Nephron (organoid): ENCODE data around the gene IL11RA.

Experiments
- H3K27ac Mint-ChIP-seq, 3 experiments: 2 replicates each; pipeline ENCODE4 v1.8.0; 2020; ENCODE audit warnings: mixed read lengths in 3 of 3, mild to moderate bottlenecking in 2 of 3, moderate library complexity in 1 of 3
- H3K27me3 Mint-ChIP-seq: 2 replicates; pipeline ENCODE4 v1.8.0; 2021; ENCODE audit warnings: low read depth, mild to moderate bottlenecking, moderate library complexity, mixed read lengths
- H3K36me3 Mint-ChIP-seq: 2 replicates; pipeline ENCODE4 v1.8.0; 2020; ENCODE audit warnings: low read depth, mixed read lengths
- H3K4me1 Mint-ChIP-seq: 2 replicates; pipeline ENCODE4 v1.8.0; 2020; ENCODE audit warnings: mixed read lengths
- H3K4me3 Mint-ChIP-seq, 3 experiments: 2 replicates each; pipeline ENCODE4 v1.8.0; 2020; ENCODE audit warnings: mild to moderate bottlenecking in 3 of 3, mixed read lengths in 3 of 3, moderate library complexity in 2 of 3
- H3K9me3 Mint-ChIP-seq: 2 replicates; pipeline ENCODE4 v1.8.0; 2020; ENCODE audit warnings: mixed read lengths
- TF ChIP-seq, protein P1 (sequence below), 3 experiments: fragments of 200-600 bp; sonication (generic); IDR thresholded peaks; one replicate each; pipeline ENCODE4 v1.5.0; 2021; ENCODE audit warnings: antibody characterized with exemption in 3 of 3; ENCODE audit not compliant: unreplicated experiment in 3 of 3

IL11RA gene

DNA sequence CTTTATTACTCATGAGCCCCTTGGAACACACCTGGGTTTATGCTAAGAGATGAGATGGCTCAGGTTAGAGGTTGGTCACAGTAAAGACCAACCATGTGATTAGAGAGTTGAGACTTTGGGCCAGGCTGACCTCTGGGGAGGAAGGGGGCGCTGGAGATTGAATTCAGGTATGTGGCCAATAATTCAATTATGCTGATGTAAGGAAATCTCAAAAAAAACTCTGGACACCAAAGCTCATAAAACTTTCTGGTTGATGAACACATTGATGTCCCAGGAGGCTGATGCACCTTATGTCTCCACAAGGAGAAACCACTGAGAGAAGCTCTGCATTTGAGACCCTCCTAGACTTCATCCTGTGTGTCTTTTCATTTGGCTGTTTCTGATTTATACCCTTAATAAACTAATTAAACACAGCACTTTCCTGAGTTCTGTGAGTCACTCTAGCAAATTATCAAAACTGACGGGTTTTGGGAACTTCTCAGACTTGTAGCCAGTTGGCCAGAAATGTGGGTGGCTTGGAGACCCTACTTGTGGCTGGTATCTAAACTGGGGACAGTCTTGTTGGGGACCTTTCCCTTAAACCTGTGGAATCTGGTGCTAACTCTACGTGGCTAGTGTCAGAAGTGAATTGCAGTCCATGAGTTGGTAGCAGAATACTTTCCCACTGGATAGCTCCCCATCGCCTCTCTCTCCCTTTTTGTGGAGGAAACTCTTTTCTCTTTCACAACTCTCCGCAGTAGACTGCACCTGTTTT, 18.0 kb downstream of the IL11RA start:
- no peaks in the 10 kb centered on the region for H3K9me3 Mint-ChIP-seq
- TF ChIP-seq, protein P1, sequence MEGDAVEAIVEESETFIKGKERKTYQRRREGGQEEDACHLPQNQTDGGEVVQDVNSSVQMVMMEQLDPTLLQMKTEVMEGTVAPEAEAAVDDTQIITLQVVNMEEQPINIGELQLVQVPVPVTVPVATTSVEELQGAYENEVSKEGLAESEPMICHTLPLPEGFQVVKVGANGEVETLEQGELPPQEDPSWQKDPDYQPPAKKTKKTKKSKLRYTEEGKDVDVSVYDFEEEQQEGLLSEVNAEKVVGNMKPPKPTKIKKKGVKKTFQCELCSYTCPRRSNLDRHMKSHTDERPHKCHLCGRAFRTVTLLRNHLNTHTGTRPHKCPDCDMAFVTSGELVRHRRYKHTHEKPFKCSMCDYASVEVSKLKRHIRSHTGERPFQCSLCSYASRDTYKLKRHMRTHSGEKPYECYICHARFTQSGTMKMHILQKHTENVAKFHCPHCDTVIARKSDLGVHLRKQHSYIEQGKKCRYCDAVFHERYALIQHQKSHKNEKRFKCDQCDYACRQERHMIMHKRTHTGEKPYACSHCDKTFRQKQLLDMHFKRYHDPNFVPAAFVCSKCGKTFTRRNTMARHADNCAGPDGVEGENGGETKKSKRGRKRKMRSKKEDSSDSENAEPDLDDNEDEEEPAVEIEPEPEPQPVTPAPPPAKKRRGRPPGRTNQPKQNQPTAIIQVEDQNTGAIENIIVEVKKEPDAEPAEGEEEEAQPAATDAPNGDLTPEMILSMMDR (IDR thresholded peaks at IDR 0.05; ENCODE audit: unreplicated experiment in 3 of 3) = no peak
- H3K4me1 Mint-ChIP-seq = peaks cover 15% of the 10 kb centered on the region
- H3K36me3 Mint-ChIP-seq = peaks cover 28% of the 10 kb centered on the region
- H3K4me3 Mint-ChIP-seq = no peak overlapping the region
- no peak overlapping the region for H3K27ac Mint-ChIP-seq
- no peaks in the 10 kb centered on the region for H3K27me3 Mint-ChIP-seq

DNA sequence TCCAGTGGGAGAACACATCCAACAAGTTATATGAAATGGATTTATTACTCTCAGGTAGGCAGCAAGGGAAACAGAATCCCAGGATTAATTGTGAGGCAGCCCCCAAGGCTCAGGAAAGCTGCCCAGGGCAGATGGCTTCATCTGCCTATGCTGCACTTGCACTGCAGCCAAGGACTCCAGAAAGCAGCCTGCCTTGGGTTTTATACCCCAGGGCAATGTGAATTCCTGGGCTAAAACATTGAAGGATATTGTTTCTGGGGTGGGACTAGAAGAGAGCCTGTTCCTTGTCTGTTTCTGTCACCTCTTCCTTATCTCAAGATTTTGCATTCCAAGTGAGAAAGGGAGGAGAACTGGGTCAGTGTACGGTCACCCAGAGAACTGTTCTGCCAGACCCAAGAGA, 19.3 kb downstream of the IL11RA start:
- Mint-ChIP-seq H3K36me3 (peaks cover 24% of the 10 kb centered on the region), H3K27ac (no peak overlapping the region), H3K4me3 (no peak overlapping the region), H3K9me3 (no peaks in the 10 kb centered on the region), H3K4me1 (peaks cover 19% of the 10 kb centered on the region), H3K27me3 (no peaks in the 10 kb centered on the region)
- TF ChIP-seq, protein P1 (IDR thresholded peaks at IDR 0.05; ENCODE audit: unreplicated experiment in 3 of 3) = no peak

DNA sequence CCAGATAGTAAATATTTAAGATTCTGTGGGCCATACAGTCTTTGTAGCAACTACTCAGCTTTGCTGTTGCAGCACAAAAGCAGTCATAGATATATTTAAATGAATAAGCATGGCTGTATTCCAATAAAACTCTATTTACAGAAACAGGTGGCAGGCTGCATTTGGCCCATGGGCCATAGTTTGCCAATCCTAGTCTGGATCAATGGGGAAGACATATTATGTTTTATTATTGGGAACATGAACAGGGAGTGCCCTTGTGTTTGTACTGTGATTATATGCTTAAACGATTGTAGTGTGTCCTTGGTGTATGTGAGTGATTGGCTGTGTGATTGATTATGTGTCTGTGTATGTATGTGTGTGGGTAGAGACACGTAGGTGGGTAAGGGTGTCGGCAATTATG, 22.5 kb downstream of the IL11RA start:
- Mint-ChIP-seq H3K27me3 (no peaks in the 10 kb centered on the region), H3K4me1 (peaks cover 19% of the 10 kb centered on the region), H3K4me3 (no peak overlapping the region), H3K9me3 (no peaks in the 10 kb centered on the region), H3K27ac (peak overlapping the region in 1 of 3 experiments; percentile 9), H3K36me3 (peaks cover 19% of the 10 kb centered on the region)
- TF ChIP-seq, protein P1 (IDR thresholded peaks at IDR 0.05; ENCODE audit: unreplicated experiment in 3 of 3) = no peak

DNA sequence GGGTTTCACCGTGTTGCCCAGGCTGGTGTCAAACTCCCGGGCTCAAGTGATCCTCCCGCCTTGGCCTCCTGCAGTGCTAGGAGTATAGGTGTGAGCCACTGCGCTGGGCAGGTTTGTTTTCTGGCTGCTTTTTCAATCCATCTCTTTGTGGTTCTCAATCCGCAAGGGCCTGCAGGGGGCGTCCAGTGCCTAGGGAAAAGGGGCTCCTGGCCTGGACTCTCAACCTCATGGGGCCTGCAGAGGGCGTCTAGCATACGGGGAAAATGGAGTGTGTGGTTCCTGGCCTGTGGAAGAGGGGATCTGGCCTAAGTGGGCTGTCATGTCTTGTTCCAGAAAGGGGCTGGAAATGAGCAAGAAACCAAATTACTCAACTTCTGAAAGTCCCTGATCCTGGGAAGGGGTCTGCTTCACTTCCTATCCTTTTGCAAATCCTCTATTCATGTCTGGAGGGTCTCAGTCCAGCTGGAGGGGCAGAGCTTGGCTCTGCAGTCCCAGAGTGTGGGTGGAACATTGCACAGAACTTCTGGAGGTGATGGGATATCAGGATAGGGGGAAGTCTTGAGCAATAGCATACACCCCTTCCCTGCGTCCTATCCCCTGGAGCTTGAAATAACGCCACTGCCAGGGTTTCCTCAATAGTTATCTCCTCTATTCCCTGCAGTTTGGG, 23.2 kb downstream of the IL11RA start:
- Mint-ChIP-seq H3K9me3 (no peaks in the 10 kb centered on the region), H3K36me3 (peaks cover 14% of the 10 kb centered on the region), H3K27ac (peak overlapping the region; percentile 9 to 83 (median 57)), H3K4me1 (peaks cover 19% of the 10 kb centered on the region), H3K27me3 (no peaks in the 10 kb centered on the region), H3K4me3 (no peak overlapping the region)
- TF ChIP-seq, protein P1 (IDR thresholded peaks at IDR 0.05; ENCODE audit: unreplicated experiment in 3 of 3) = peak; percentile 62 to 69 (median 67)

DNA sequence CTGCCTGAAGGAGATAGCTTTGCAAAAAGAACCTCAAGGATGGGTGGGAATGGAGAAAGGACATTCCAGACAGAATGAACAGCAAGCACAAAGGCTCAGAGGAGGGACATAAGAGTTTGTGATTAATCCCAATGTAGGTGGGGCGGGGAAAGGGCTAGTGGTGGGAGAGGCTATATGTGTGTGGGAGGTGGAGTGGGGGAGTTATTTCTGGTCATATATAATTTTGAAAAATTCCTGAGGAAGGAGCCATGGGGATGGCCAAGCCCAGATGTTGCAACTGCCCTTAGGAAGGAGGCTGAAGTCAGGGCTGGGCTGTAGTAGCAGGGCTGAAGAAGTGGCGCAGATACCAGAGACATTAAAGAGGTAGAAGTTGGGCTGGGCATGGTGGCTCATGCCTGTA, 23.9 kb downstream of the IL11RA start:
- Mint-ChIP-seq H3K9me3 (no peaks in the 10 kb centered on the region), H3K27me3 (no peaks in the 10 kb centered on the region), H3K4me3 (no peak overlapping the region), H3K36me3 (peaks cover 13% of the 10 kb centered on the region), H3K27ac (peak overlapping the region; percentile 9 to 73 (median 53)), H3K4me1 (peaks cover 19% of the 10 kb centered on the region)
- TF ChIP-seq, protein P1 (IDR thresholded peaks at IDR 0.05; ENCODE audit: unreplicated experiment in 3 of 3) = no peak
